Motor neuron (in vitro differentiated cells): ENCODE results near the gene RORC. TPM values are rescaled to one million over a fixed set of nuclear protein-coding genes. Genes with fewer than 3 reads are reported as not detected.
"Not testable (repeated sequence)": the region's sequence is repeated elsewhere in the genome, so short reads cannot be mapped to it uniquely, and the experiment has no call there.

ENCODE experiments used
- ATAC-seq, 8 experiments: fragments of 200-7000 bp; cut with Tn5 transposase; replicated peaks in 6 of 8; 2 replicates each; pipeline ENCODE4 v1.8.0; 2021; ENCODE audit warnings: mild to moderate bottlenecking in 8 of 8, moderate library complexity in 8 of 8
- H3K27ac ChIP-seq, 2 donors: fragments of 250-450 bp; sonication (Bioruptor Pico); 2 replicates each; pipeline ENCODE4 v1.9.0; 2021; ENCODE audit warnings: antibody characterized with exemption in 2 of 2, mild to moderate bottlenecking in 2 of 2, moderate library complexity in 1 of 2
- H3K4me1 ChIP-seq, 2 donors: fragments of 250-450 bp; sonication (Bioruptor Pico); replicated peaks in 1 of 2; 2 replicates each; pipeline ENCODE4 v1.6.1; 2021; ENCODE audit warnings: antibody characterized with exemption in 2 of 2, mild to moderate bottlenecking in 2 of 2, moderate library complexity in 1 of 2
- H3K4me3 ChIP-seq, 5 donors: fragments of 250-450 bp; sonication (Bioruptor Pico); 2 replicates each; pipeline ENCODE4 v1.9.0; 2021; ENCODE audit warnings: antibody characterized with exemption in 5 of 5, mild to moderate bottlenecking in 5 of 5, moderate library complexity in 4 of 5
- WGBS, 10 experiments: fragments of 450-650 bp; shearing (Covaris generic); methylation state at CpG; one replicate each; pipeline ENCODE4 v1.0.0; 2022; 5-methylcytosine and 5-hydroxymethylcytosine counted together
- in situ Hi-C, 9 experiments: fragments of 400-800 bp; cut with MboI; loops; one replicate each; pipeline ENCODE4 v1.15.0; 2021; ENCODE audit warnings: low sequenced_read_pairs in 9 of 9, low pct_unique_long_range_greater_than_20kb in 2 of 9; ENCODE audit not compliant: unreplicated experiment in 9 of 9
- total RNA-seq, 8 experiments: library from RNA; unstranded; fragments of 300-600 nt; gene quantifications; 2 replicates each; pipeline versions ENCODE4 v1.2.3 to v1.2.4, GENCODE V29; 2022

RORC gene
- total RNA-seq, 8 experiments from 2014 or later: 0.05 to 1.0 (median 0.23) TPM; not detected in 1

DNA sequence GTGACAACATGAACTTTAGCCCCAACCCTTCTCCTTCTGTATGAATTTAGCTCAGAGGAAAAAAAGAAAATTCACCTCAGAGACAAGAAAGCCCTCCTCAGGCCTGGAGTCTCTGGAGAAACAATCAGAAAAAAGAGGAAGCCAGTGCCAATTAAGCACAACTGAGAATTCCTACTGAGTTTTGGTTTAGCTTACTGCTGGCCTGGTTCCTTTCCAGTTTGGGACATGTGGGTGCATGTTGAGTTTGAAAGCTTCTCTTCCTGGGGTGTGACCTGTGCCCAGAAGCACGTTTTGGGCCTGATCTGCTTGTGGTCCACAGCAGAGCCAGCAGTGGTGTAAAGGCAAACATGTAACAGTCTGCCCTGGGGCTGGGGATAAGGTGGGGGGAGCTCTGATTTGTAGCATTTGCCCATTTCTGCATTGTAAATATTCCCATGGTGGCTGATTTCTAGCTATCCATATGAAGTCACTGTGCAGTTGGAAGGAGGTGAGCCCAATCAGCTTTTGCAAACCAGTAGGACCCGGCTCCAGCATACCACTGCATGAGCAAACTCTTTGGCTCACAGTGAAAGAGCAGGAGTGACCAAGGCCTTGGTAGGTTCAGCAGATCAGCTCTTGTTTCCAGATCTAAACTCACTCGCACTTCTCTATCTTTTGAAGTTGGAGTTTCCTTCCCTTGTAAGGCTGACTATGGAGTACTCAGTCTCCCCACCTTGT lies 26.6 kb upstream of the RORC start:
- in situ Hi-C loops: no loop called here
- 41 to 100% (median 57%) methylated on average over 1 to 3 of the region's 3 CpGs; no CpG with 5 or more reads in 3 of the 10 experiments for WGBS, 10 experiments
- Histone ChIP-seq H3K27ac (no peak overlapping the region), H3K4me1 (no peaks in the 10 kb centered on the region), H3K4me3 (no peak overlapping the region)
- peak in 3 of 8 experiments; percentile 35 to 64 (median 45) for ATAC-seq

DNA sequence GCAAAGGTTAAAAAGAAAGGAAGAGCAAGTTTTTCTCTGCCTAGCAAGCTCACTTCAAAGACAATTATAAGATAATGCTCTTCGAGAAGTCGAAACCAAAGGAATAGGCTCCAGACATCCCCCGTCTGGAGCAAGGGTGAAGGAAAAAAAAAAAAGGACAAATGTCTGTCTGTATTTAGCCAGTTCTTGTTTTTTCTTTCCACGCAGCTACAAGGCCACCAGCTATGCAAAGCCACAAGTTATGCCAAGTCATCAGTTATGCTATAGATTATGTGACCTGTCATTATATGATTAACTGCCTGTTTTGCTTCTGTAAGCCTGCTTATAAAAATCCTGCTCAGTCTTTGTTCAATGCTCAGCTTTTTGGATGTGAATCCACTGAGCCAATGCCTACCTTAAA lies 24.3 kb upstream of the RORC start:
- 8 to 62% (median 54%) methylated on average over 1 to 4 of the region's 4 CpGs for WGBS, 10 experiments
- no peak for ATAC-seq
- Histone ChIP-seq H3K4me1 (no peaks in the 10 kb centered on the region), H3K27ac (no peak overlapping the region), H3K4me3 (no peak overlapping the region)
- in situ Hi-C loops: no loop called here

DNA sequence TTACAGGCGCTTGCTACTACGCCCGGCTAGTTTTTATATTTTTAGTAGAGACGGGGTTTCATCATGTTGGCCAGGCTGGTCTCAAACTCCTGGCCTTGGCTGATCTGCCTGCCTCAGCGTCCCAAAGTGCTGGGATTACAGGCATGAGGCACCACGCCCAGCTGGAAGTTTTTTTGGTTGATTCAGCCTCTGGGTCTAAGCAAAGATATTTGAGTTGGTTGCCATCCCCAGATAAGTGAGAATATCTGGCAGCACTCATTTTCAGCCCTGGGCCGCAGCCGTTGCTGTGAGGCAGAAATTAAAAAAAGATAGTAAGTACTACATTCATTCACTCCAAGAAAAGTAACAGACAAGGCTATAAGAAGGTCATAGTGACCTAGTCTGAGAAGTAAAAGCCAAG lies 23.9 kb upstream of the RORC start:
- 0 to 94% (median 86%) methylated on average over 2 to 8 of the region's 8 CpGs for WGBS, 10 experiments
- H3K4me1 ChIP-seq, H3K4me3 ChIP-seq, H3K27ac ChIP-seq, ATAC-seq, in situ Hi-C loops: not testable (repeated sequence)

DNA sequence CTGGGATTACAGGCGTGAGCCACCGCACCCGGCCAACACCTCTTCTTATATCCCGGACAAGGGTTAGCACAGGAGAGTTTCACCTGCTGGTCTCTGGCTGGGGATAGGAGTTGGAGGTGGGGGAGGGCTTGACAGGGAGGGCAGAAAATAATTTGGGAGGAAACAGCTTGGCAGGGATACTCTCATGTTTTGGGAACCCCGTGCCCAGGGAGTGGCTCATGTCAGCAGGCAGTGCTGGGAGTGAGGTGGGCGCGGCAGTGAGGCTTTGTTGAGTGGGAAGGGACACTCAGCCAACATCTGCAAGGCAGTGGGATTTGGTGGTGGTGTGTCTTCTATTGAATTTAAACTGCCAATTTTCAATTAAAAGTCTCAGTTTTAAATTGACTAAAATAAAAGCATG lies 23.1 kb upstream of the RORC start:
- no peaks in the 10 kb centered on the region for H3K4me1 ChIP-seq
- no peak for ATAC-seq
- in situ Hi-C loops: no loop called here

DNA sequence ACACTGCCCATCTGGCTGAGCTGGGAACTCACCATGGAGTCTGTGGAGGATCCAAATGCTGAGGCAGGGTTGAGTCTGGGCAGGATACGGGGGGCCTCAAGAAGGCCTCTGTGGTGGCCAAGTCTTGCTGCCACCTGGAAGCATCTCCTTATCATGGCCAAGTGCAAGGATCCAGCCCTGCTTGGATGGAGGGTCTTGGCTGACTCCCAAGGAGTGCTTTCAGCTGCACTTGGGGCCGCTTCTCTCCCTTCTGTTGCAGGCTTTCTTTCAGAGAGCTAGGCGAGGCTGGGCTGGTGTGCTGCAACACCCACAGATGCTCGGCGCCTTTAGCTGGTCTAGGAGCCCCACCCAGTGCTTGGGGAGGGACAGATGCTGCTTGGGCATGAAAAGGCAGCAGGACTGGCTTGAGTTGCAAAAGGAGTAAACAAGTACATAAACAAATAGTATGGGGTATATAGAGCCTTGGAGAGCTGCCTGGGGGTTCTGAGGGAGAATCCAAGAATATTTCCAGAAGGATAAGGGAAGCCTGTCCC lies 21.9 kb upstream of the RORC start, which contains the start of gene THEM5:
TSS of gene THEM5 (minus strand) at position 302 of the 533 bp plus-strand sequence. CDS start at position 155, 147 bp downstream.
- in situ Hi-C loops: no loop called here
- WGBS, 10 experiments: 0 to 90% (median 60%) methylated on average over 1 to 3 of the region's 5 CpGs; no CpG with 5 or more reads in 3 of the 10 experiments
- no peak within 1 kb of the TSS for H3K4me3 ChIP-seq
- ATAC-seq: peak in 3 of 8 experiments; percentile 55 to 92 (median 82)
- no peaks in the 10 kb centered on the region for H3K4me1 ChIP-seq
- H3K27ac ChIP-seq: no peak within 1 kb of the TSS

More for the DNA sequence above, 23.1 kb upstream of the RORC start:
- no peak overlapping the region for H3K27ac ChIP-seq
- 17 to 100% (median 91%) methylated on average over 1 to 7 of the region's 7 CpGs; no CpG with 5 or more reads in 4 of the 10 experiments for WGBS, 10 experiments
- no peak overlapping the region for H3K4me3 ChIP-seq

DNA sequence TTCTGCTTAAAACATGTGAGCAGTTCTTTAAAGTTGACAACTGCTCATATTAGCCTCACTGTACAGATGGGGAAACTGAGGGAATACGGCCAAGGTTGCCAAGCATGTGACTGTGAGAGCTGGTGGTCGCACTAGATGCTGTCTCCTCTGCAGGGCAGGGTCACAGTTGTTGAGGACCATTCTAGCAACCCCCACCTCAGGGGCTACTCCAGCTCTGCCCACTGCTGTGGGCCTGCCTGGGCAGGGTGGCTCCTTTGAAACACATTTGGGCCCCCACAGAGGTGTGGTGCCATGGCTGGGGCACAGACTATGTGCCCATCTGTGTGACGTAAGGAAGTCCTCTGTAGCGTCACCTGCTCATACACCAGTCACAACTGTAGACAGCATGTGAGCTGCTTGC lies 21.1 kb upstream of the RORC start:
- in situ Hi-C loops: no loop called here
- ATAC-seq: no peak
- 50 to 94% (median 79%) methylated on average over 1 to 4 of the region's 4 CpGs; no CpG with 5 or more reads in 7 of the 10 experiments for WGBS, 10 experiments

DNA sequence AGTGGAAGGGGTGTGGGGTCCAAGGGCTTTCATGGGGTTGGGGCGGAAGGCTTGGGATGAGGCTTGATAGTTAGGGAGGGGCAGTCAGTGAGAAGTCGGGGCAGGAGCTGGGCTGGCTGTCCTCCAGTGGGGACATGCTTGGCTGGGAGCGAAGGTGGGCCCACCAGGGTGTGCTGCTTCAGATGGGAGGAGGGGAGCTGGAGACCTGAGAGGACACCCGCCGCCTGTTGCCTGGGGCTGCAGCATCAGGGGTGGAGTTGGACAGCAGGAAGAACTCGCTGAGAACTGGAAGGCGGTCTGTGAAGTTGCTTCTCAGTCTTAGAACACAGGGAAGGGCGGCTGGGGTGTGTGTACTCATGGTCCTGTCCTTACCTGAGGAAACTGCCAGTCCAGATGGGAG lies 20.3 kb upstream of the RORC start:
- 0 to 50% (median 18%) methylated on average over 1 to 3 of the region's 8 CpGs; no CpG with 5 or more reads in 4 of the 10 experiments for WGBS, 10 experiments
- Histone ChIP-seq H3K4me3 (no peak overlapping the region), H3K27ac (no peak overlapping the region), H3K4me1 (no peaks in the 10 kb centered on the region)
- in situ Hi-C loops: no loop called here
- peak in 2 of 8 experiments; percentile 13 to 24 for ATAC-seq

More for the DNA sequence above, 21.1 kb upstream of the RORC start:
- no peak overlapping the region for H3K27ac ChIP-seq
- H3K4me1 ChIP-seq: no peaks in the 10 kb centered on the region
- no peak overlapping the region for H3K4me3 ChIP-seq

DNA sequence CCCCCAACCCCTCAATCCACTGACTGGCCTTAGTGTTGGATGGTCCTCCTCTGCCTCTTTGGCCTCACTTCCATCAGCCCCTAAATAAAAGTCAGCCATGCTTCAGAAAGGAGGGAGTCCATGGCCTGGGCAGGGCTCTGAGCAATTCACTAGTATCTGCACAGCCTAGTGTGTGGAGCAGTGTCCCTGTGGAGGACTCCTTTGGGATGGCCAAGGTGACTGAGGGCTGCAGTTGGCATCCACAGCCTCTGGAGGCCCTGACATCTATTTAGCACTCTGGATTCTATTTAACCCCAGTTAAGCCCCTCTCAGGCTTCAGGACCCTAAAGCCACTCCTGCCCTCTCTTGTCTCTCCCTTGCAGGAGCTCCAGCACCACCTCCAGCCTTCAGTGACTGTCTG lies 18.3 kb upstream of the RORC start:
- in situ Hi-C loops: no loop called here
- ATAC-seq: no peak
- no peaks in the 10 kb centered on the region for H3K4me1 ChIP-seq
- H3K4me3 ChIP-seq: no peak overlapping the region
- H3K27ac ChIP-seq: no peak overlapping the region

DNA sequence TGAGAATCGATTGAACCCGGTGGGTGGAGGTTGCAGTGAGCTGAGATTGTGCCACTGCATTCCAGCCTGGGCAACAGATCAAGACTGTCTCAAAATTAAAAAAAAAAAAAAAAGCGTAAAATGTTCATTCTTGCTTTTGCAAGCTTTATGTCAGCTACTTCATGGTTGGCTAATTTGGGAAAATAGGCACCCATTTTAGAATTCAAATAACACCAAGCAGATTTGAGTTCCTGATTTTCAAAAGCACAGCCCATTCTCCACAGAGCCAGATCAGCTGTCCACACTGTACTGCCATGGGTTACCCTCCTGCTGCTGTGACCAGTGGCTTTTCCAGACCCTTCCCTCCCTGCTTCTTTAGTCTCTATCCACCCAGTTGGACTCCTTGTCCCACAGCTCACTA lies 17.5 kb upstream of the RORC start:
- 8 to 100% (median 77%) methylated on average over 1 to 3 of the region's 3 CpGs; no CpG with 5 or more reads in 1 of the 10 experiments for WGBS, 10 experiments
- in situ Hi-C loops: no loop called here
- no peak for ATAC-seq
- Histone ChIP-seq H3K4me1 (no peaks in the 10 kb centered on the region), H3K27ac (no peak overlapping the region), H3K4me3 (no peak overlapping the region)

DNA sequence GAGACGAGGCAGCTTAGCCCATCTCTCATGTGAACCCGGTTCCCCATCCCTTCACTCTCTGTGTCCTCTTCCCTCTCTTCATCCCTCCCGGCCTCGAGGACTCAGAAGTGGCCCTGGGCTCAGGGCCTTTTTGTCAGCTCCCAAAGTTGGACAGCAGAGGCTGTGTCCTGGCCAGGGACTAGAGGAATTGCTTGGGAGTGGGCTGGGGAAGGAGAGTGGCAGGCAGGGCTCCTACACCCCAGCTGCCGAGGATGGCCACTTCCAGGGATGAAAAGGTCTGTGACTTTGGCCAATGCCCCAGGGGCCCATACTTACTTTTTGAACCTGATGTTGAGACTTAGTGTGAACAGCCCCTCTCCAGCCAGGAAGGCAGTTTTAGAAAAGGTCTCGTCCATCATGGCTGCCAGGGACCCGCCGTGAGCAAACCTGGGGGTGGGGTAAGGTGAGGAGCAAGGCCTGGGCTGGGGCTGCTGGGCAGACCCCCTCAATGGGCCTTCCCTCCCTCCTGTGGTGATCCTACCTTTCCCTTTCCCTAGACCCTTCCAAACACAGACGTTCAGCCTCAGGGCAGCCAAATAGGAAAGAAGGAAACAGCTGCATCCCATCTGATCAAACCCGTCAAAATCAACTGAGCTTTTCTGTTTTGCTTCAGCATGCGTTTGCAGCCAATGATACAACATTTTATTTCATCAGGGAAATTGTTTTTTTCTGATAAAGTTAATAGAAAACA lies 16.4 kb upstream of the RORC start:
- Histone ChIP-seq H3K4me1 (no peaks in the 10 kb centered on the region), H3K27ac (no peak overlapping the region), H3K4me3 (no peak overlapping the region)
- 0 to 69% (median 52%) methylated on average over 3 to 10 of the region's 11 CpGs; no CpG with 5 or more reads in 3 of the 10 experiments for WGBS, 10 experiments
- ATAC-seq: peak in 1 of 8 experiments; percentile 20
- in situ Hi-C loops: no loop called here

DNA sequence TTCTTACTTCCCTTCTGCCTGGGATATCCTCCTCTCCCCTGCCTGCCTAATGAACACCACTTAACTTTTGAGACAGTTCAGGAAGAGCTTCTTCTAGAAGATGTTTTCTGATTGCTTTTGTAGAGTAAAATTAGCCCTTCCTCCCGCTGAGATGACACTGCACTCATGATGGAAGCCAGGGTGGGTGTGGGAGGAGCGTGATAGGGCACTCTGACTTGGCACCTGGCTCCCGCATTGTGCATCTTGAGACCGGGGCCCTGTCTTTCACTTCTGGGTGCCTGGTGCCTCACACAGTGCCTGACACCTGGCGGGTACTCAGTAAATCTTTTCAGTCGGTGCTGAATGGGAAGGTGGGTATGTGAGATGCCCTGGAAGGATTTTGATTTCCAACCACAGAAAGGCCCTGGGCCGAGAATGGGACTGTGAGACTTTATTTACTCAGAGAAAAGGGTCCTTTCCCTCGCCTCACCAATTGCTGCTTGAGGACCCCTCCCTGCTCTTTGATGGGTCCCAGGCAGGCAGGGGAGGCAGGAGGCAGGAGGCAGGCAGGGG lies 15.2 kb upstream of the RORC start:
- 59 to 88% (median 67%) methylated on average over 1 to 7 of the region's 8 CpGs; no CpG with 5 or more reads in 3 of the 10 experiments for WGBS, 10 experiments
- in situ Hi-C loops: no loop called here
- H3K4me1 ChIP-seq: no peaks in the 10 kb centered on the region
- no peak overlapping the region for H3K4me3 ChIP-seq
- ATAC-seq: no peak
- no peak overlapping the region for H3K27ac ChIP-seq

DNA sequence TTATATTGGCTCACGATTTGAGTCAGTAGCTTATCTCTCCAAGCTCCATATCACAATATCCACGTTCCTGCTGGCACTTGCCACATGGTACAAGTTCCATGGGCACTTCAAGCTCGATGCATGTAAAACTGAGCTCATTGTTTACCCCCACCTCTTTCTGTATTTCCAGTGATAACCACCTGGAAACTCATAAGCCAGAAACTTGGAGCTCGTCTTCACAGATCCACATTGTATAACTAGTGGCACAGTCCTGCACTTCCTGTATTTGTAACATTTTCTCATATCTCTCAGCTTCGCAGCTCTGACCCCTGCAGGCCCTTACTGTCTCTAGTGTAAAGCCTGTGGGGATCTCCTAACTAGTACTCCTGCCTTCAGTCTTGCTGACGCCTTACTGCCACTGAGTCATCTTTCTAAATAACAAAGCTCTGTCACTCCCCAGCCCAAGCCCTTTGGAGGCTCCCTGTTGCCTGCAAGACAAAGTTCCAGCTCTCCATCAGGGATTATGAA lies 14.5 kb upstream of the RORC start:
- Histone ChIP-seq H3K4me1 (no peaks in the 10 kb centered on the region), H3K27ac (no peak overlapping the region), H3K4me3 (no peak overlapping the region)
- in situ Hi-C loops: no loop called here
- peak in 7 of 8 experiments; percentile 71 to 98 (median 81) for ATAC-seq
- WGBS, 10 experiments: 23 to 80% (median 37%) methylated on average over 1 to 6 of the region's 6 CpGs; no CpG with 5 or more reads in 2 of the 10 experiments

DNA sequence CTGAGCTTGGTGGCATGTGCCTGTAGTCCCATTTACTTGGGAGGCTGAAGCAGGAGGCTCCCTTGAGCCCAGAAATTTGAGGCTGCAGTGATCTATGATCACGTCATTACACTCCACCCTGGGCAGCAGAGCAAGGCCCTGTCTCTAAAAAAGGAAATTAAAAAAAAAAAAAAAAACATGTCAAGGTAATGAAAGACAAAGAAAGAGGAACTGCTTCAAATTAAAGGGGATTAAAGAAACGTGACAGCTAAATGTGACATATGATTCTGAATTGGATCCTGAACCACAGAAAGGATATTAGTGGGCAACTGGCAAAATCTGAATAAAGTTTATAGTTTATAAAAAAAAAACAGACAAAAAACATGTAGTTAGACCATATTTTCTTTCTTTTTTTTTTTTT lies 11.8 kb upstream of the RORC start:
- in situ Hi-C loops: no loop called here
- WGBS, 10 experiments: 39 to 100% (median 72%) methylated on average over 1 to 2 of the region's 2 CpGs
- Histone ChIP-seq H3K4me3 (no peak overlapping the region), H3K4me1 (peaks cover 3 to 15% of the 10 kb centered on the region in 2 donors), H3K27ac (no peak overlapping the region)
- no peak for ATAC-seq
